LNCaP clone FGC (cell line): ENCODE measurements around the gene GTF2H1.
A peak's percentile ranks its signal among the peaks of the same experiment; 100 is the strongest.

ENCODE experiments used
- DNase-seq: peaks from one replicate; pipeline ENCODE4 v3.0.0-alpha.2; 2011; ENCODE audit warnings: low read depth
- H3K4me3 ChIP-seq: 2 replicates; pipeline ENCODE4 v1.5.1; 2011; ENCODE audit warnings: mild to moderate bottlenecking, low read depth, low read length, control low read depth
- CTCF ChIP-seq: IDR thresholded peaks from 2 replicates; pipeline ENCODE4 v1.5.1; 2012; ENCODE audit warnings: mild to moderate bottlenecking; ENCODE audit not compliant: control insufficient read depth, insufficient read depth; ENCODE audit errors: extremely low read depth

The GTF2H1 gene

GRCh38 chr11:18321969-18322711, at the start of gene GTF2H1, which contains the start of gene HPS5:
GTF2H1 (plus strand) TSS chr11:18322567; CDS start chr11:18333075, 10,508 bp downstream.
HPS5 (minus strand) TSS chr11:18322140; CDS start chr11:18317858, 4,282 bp downstream.
- TF ChIP-seq CTCF, result no peak
- peak within 1 kb of the TSS; percentile 90 for H3K4me3 ChIP-seq
- DNase-seq, result peak; percentile 96

- H3K4me3 ChIP-seq, result no peak overlapping the region
- no peak for TF ChIP-seq CTCF
- no peak for DNase-seq
Observed at GRCh38 chr11:18277565-18278271, 44.6 kb upstream of the GTF2H1 start.

GRCh38 chr11:18280438-18281045, 41.8 kb upstream of the GTF2H1 start:
- no peak for TF ChIP-seq CTCF
- DNase-seq, result no peak
- H3K4me3 ChIP-seq, result no peak overlapping the region

GRCh38 chr11:18282626-18283025, 39.7 kb upstream of the GTF2H1 start:
- no peak for TF ChIP-seq CTCF
- H3K4me3 ChIP-seq, result no peak overlapping the region
- no peak for DNase-seq

- H3K4me3 ChIP-seq, result no peak overlapping the region
- no peak for TF ChIP-seq CTCF
- DNase-seq, result no peak
Observed at GRCh38 chr11:18285841-18286240, 36.5 kb upstream of the GTF2H1 start.

- H3K4me3 ChIP-seq, result no peak overlapping the region
- DNase-seq, result no peak
- TF ChIP-seq CTCF, result no peak
Observed at GRCh38 chr11:18288911-18289310, 33.5 kb upstream of the GTF2H1 start.
